ENCODE results near the gene MTRR.

The MTRR gene

GRCh38 chr5:7855611-7856010 is 13.3 kb upstream of the MTRR start:
- no peak for TF ChIP-seq CTCF (IDR thresholded peaks at IDR 0.05; ENCODE audit: low read length, missing control alignments)
- no peak overlapping the region for H3K4me3 ChIP-seq (replicated peaks; ENCODE audit: low read depth, low read length)
- DNase-seq (ENCODE audit: low read depth), result no peak

GRCh38 chr5:7856855-7857254 is 12.1 kb upstream of the MTRR start:
- H3K4me3 ChIP-seq (replicated peaks; ENCODE audit: low read depth, low read length), result no peak overlapping the region
- peak; percentile 76 for TF ChIP-seq CTCF (IDR thresholded peaks at IDR 0.05; ENCODE audit: low read length, missing control alignments)

GRCh38 chr5:7857361-7857760 is 11.6 kb upstream of the MTRR start:
- no peak for DNase-seq (ENCODE audit: low read depth)
- TF ChIP-seq CTCF (IDR thresholded peaks at IDR 0.05; ENCODE audit: low read length, missing control alignments), result no peak
- H3K4me3 ChIP-seq (replicated peaks; ENCODE audit: low read depth, low read length), result no peak overlapping the region

More at GRCh38 chr5:7856855-7857254, 12.1 kb upstream of the MTRR start:
- DNase-seq (ENCODE audit: low read depth), result peak; percentile 64

GRCh38 chr5:7857926-7858632 is 10.9 kb upstream of the MTRR start:
- no peak overlapping the region for H3K4me3 ChIP-seq (replicated peaks; ENCODE audit: low read depth, low read length)
- TF ChIP-seq CTCF (IDR thresholded peaks at IDR 0.05; ENCODE audit: low read length, missing control alignments), result no peak
- no peak for DNase-seq (ENCODE audit: low read depth)

GRCh38 chr5:7866196-7866595 is 2.8 kb upstream of the MTRR start:
- DNase-seq (ENCODE audit: low read depth), result no peak
- TF ChIP-seq CTCF (IDR thresholded peaks at IDR 0.05; ENCODE audit: low read length, missing control alignments), result no peak
- H3K4me3 ChIP-seq (replicated peaks; ENCODE audit: low read depth, low read length), result no peak overlapping the region

GRCh38 chr5:7867260-7867659 is 1.7 kb upstream of the MTRR start:
- no peak for DNase-seq (ENCODE audit: low read depth)
- H3K4me3 ChIP-seq (replicated peaks; ENCODE audit: low read depth, low read length), result no peak overlapping the region
- no peak for TF ChIP-seq CTCF (IDR thresholded peaks at IDR 0.05; ENCODE audit: low read length, missing control alignments)

- TF ChIP-seq CTCF (IDR thresholded peaks at IDR 0.05; ENCODE audit: low read length, missing control alignments), result no peak
- H3K4me3 ChIP-seq (replicated peaks; ENCODE audit: low read depth, low read length), result peak overlapping the region; percentile 89
- DNase-seq (ENCODE audit: low read depth), result no peak
Measured at GRCh38 chr5:7868427-7868772, 548 bp upstream of the MTRR start.

All from fibroblast of pulmonary artery (primary cell).